ENCODE results near the gene LSP1.
A peak's percentile ranks its signal among the peaks of the same experiment; 100 is the strongest.

The LSP1 gene

DNA sequence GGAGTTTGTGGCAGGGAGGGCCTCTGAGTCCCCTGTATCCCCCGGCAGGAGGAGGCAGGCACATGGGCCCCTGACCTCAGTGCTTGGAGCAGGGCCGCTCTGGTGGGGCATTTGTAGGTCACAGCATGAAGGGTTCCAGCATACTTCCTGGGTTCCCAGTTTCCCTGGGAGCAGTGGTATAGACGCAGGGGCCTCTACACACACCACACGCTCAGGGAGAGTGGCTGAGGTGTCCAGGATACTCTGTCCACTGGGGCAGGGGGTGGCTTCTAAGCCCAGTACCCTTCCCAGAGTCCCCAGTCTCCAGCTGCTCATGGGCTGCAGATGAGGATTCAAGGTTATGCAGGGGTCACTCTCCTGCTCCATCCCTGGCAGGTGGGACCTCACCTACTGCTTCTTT lies 6.1 kb downstream of the LSP1 start:
- H3K4me1 Mint-ChIP-seq (ENCODE audit: low read depth): peaks cover 3% of the 10 kb centered on the region
- no peaks in the 10 kb centered on the region for H3K27me3 Mint-ChIP-seq (ENCODE audit: low read depth)
- H3K36me3 Mint-ChIP-seq (ENCODE audit: low read depth): peaks cover 6% of the 10 kb centered on the region
- no peak overlapping the region for H3K27ac Mint-ChIP-seq
- no peaks in the 10 kb centered on the region for H3K9me3 Mint-ChIP-seq
- no peak overlapping the region for H3K4me3 Mint-ChIP-seq

GRCh38 chr11:1860108-1860507 lies 7.2 kb downstream of the LSP1 start:
- no peaks in the 10 kb centered on the region for H3K9me3 Mint-ChIP-seq
- H3K27me3 Mint-ChIP-seq (ENCODE audit: low read depth): no peaks in the 10 kb centered on the region
- no peak overlapping the region for H3K27ac Mint-ChIP-seq
- no peak overlapping the region for H3K4me3 Mint-ChIP-seq
- H3K36me3 Mint-ChIP-seq (ENCODE audit: low read depth): peaks cover 5% of the 10 kb centered on the region
- H3K4me1 Mint-ChIP-seq (ENCODE audit: low read depth): peaks cover 3% of the 10 kb centered on the region

DNA sequence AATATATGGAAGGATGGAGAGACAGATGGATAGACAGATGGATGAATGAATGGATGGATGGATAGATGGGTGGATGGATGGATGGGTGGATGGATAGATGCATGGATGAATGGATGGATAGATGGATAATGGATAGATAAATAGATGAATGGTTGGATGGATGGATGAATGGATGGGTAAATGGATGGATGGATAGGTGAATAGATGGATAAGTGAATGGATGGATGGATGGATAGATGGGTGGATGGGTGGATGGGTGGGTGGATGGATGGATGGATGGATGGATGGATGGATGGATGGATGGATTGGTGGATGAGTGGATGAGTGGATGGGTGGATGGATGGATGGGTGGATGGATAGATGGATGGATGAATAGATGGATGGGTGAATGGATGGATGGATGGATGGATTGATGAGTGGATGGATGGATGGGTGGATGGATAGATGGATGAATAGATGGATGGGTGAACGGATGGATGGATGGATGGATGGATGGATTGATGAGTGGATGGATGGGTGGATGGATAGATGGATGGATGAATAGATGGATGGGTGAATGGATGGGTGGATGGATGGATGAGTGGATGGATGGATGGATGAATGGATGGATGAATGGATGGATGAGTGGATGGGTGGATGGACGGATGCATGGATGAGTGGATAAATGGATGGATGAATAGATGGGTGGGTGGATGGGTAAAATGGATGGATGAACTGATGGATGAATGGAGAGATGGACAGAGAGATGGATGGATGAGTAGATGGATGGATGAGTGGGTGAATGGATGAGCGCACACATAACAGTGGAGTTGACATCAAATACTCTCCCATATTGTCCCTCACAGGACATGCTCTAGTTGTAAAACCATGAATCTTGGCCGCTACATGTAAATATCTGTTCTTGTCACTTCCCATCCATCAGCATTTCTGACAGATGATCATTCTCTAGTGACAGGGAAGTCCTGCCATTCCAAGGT lies 8.8 kb downstream of the LSP1 start:
- no peaks in the 10 kb centered on the region for H3K27me3 Mint-ChIP-seq (ENCODE audit: low read depth)

GRCh38 chr11:1862588-1863351 lies 9.9 kb downstream of the LSP1 start:
- Mint-ChIP-seq H3K4me3 (no peak overlapping the region), H3K27me3 (ENCODE audit: low read depth) (no peaks in the 10 kb centered on the region), H3K4me1 (ENCODE audit: low read depth) (peaks cover 3% of the 10 kb centered on the region), H3K9me3 (no peaks in the 10 kb centered on the region), H3K36me3 (ENCODE audit: low read depth) (peaks cover 3% of the 10 kb centered on the region), H3K27ac (no peak overlapping the region)

More for the DNA sequence above, 8.8 kb downstream of the LSP1 start:
- H3K27ac Mint-ChIP-seq: no peak overlapping the region
- peaks cover 3% of the 10 kb centered on the region for H3K4me1 Mint-ChIP-seq (ENCODE audit: low read depth)
- H3K36me3 Mint-ChIP-seq (ENCODE audit: low read depth): peaks cover 3% of the 10 kb centered on the region
- no peaks in the 10 kb centered on the region for H3K9me3 Mint-ChIP-seq
- H3K4me3 Mint-ChIP-seq: no peak overlapping the region

DNA sequence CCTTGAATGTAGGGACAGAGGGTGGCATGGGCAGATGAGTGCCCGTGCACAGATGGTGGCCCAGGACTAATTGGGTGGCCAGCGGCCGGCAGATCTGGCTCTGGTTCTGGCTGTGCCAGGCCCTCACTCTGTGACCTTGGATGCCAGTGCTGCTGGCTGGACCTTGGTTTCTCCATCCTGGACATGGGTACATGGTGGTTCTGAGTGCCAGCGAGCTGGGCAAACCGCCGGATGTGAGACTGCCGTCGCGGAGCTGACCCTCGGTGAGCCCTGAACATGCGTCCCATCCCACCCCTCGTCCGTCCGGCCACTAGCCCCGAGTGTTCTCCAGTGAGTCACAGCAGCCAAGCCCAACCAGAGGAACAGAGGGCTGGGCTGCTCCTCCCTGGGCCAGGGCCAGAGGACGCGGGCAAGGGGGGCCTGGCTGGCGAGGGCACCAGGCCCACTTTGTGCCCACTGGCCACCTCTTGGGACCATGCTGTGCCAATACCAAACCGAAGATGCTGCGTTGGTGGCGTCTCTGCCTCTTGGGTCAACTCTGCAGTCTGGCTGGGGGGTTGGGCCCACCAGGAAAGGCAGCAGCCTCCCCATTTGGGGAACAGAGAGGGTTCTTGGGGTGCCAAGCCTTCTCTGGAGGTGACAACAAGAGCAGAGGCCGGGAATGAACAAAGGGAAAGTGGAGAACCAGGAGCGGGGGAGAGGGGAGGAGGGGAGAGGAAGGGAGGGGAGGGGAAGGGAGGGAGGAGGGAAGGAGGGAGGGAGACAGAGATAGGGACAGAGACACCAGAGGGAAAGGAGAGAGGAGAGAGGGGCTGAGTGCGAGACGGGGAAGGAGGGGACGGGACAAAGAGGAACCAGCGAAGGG lies 10.7 kb downstream of the LSP1 start:
- Mint-ChIP-seq H3K36me3 (ENCODE audit: low read depth) (peaks cover 2% of the 10 kb centered on the region), H3K9me3 (no peaks in the 10 kb centered on the region), H3K4me3 (no peak overlapping the region), H3K27me3 (ENCODE audit: low read depth) (no peaks in the 10 kb centered on the region), H3K27ac (no peak overlapping the region), H3K4me1 (ENCODE audit: low read depth) (peaks cover 3% of the 10 kb centered on the region)

DNA sequence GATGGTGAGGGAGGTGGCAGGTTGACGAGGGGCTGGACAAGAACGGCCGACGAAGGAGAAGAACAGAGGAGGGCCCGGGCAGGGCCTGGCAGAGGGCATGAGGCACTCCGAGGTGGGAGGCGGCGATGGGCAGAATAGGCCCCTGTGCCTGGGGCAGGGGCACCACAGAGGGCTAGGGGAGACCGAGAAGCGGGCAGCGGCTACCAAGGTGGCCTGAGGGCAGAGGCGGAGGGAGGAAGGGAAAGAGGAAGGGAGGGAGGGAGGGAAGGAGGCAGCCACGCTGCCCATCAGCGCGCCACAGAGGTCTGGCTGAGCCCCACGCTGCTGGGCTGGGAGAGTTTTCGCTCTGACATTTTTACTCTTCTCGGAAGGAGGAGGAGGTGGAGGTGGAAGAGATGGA lies 11.3 kb downstream of the LSP1 start:
- Mint-ChIP-seq H3K27me3 (ENCODE audit: low read depth) (no peaks in the 10 kb centered on the region), H3K4me1 (ENCODE audit: low read depth) (peaks cover 2% of the 10 kb centered on the region), H3K27ac (no peak overlapping the region), H3K36me3 (ENCODE audit: low read depth) (peaks cover 1% of the 10 kb centered on the region), H3K9me3 (no peaks in the 10 kb centered on the region), H3K4me3 (no peak overlapping the region)

- peaks cover 2% of the 10 kb centered on the region for H3K4me1 Mint-ChIP-seq (ENCODE audit: low read depth)
- H3K27ac Mint-ChIP-seq: no peak overlapping the region
- no peaks in the 10 kb centered on the region for H3K9me3 Mint-ChIP-seq
- H3K27me3 Mint-ChIP-seq (ENCODE audit: low read depth): no peaks in the 10 kb centered on the region
- H3K4me3 Mint-ChIP-seq: no peak overlapping the region
- H3K36me3 Mint-ChIP-seq (ENCODE audit: low read depth): peaks cover 6% of the 10 kb centered on the region
These were observed 12.2 kb downstream of the LSP1 start for GRCh38 chr11:1864831-1865665.

- H3K4me1 Mint-ChIP-seq (ENCODE audit: low read depth): peaks cover 9% of the 10 kb centered on the region
These were observed 13.3 kb downstream of the LSP1 start for GRCh38 chr11:1866226-1866625.

GRCh38 chr11:1866776-1867175 lies 13.9 kb downstream of the LSP1 start:
- no peak overlapping the region for H3K4me3 Mint-ChIP-seq
- peaks cover 8% of the 10 kb centered on the region for H3K36me3 Mint-ChIP-seq (ENCODE audit: low read depth)
- H3K9me3 Mint-ChIP-seq: no peaks in the 10 kb centered on the region
- H3K27me3 Mint-ChIP-seq (ENCODE audit: low read depth): no peaks in the 10 kb centered on the region
- no peak overlapping the region for H3K27ac Mint-ChIP-seq
- H3K4me1 Mint-ChIP-seq (ENCODE audit: low read depth): peaks cover 10% of the 10 kb centered on the region

More at GRCh38 chr11:1866226-1866625, 13.3 kb downstream of the LSP1 start:
- H3K27ac Mint-ChIP-seq: no peak overlapping the region
- no peak overlapping the region for H3K4me3 Mint-ChIP-seq
- H3K27me3 Mint-ChIP-seq (ENCODE audit: low read depth): no peaks in the 10 kb centered on the region
- H3K9me3 Mint-ChIP-seq: no peaks in the 10 kb centered on the region
- peaks cover 8% of the 10 kb centered on the region for H3K36me3 Mint-ChIP-seq (ENCODE audit: low read depth)

GRCh38 chr11:1867381-1867780 lies 14.5 kb downstream of the LSP1 start:
- Mint-ChIP-seq H3K36me3 (ENCODE audit: low read depth) (peaks cover 8% of the 10 kb centered on the region), H3K27me3 (ENCODE audit: low read depth) (no peaks in the 10 kb centered on the region), H3K4me3 (no peak overlapping the region), H3K4me1 (ENCODE audit: low read depth) (peaks cover 12% of the 10 kb centered on the region), H3K27ac (no peak overlapping the region), H3K9me3 (no peaks in the 10 kb centered on the region)

- peaks cover 8% of the 10 kb centered on the region for H3K36me3 Mint-ChIP-seq (ENCODE audit: low read depth)
- H3K27me3 Mint-ChIP-seq (ENCODE audit: low read depth): no peaks in the 10 kb centered on the region
- peaks cover 12% of the 10 kb centered on the region for H3K4me1 Mint-ChIP-seq (ENCODE audit: low read depth)
- no peak overlapping the region for H3K4me3 Mint-ChIP-seq
- H3K9me3 Mint-ChIP-seq: no peaks in the 10 kb centered on the region
- no peak overlapping the region for H3K27ac Mint-ChIP-seq
These were observed 15.3 kb downstream of the LSP1 start for GRCh38 chr11:1868056-1868635.

DNA sequence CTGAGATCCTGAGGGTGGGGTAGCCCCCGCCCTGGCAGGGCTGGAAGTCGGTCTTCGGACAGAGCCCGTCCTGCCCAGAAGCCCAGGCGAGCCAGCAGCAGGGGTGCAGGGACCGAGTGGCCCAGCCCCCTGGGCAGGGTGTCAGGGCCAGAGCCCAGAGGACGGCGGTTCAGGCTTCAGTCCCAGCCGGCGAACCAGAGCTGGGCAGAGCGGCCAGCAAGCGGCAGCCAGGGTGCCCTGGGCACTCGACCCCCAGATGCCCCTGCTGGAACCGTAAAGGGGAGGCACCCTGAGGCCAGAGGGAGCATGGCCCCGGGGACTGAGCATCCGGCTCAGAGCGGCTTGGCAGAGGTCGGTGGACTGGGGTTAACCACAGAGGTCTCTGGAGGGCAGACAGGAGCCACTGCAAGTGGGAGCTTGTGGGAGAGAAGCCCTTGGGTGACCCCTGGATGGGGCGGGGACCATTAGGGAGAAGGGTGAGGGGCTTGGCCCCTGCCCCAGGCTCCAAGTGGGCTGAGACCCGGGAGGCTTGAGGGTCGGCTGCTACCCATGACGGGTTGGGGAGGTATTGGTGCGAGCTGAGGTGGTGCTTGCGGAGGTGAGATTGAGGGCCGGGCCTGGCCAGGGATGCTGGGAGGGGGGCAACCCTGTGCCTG lies 15.9 kb downstream of the LSP1 start:
- Mint-ChIP-seq H3K27ac (peak overlapping the region; percentile 62), H3K36me3 (ENCODE audit: low read depth) (peaks cover 8% of the 10 kb centered on the region), H3K9me3 (no peaks in the 10 kb centered on the region), H3K4me3 (peak overlapping the region; percentile 17), H3K4me1 (ENCODE audit: low read depth) (peaks cover 12% of the 10 kb centered on the region), H3K27me3 (ENCODE audit: low read depth) (no peaks in the 10 kb centered on the region)

All from T-helper 1 cell treated with Interleukin-12 subunit alpha and Interleukin-12 subunit beta and Interleukin-4 antibody, amounts not matched to agents 30 μg/mL and 1 μg/mL, for 36 hours (primary cell).